ENCODE data around the gene PICALM.
"Not testable (repeated sequence)": the region's sequence is repeated elsewhere in the genome, so short reads cannot be mapped to it uniquely, and the experiment has no call there.

PICALM gene

DNA sequence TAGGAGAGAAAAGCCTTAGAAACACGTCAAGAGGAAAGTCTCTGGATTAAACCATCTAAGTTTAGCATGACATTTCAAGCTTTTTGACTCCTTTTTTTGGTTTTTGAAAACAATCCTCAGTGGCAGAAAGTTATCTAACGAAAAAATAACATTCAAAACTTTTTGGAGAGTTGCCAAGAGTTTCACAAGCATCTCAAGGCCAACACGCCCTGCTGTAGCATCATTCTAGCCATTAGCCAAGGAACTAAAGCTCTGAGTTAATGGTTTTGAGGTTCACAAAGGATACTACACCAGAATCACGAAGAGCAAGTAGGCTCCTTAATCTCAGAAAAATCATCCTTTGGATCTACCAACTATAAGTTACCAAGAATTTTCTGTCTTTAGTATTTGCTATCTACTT is 94.8 kb downstream of the PICALM start:
- DNase-seq (ENCODE audit: low spot score): peak; percentile 47

DNA sequence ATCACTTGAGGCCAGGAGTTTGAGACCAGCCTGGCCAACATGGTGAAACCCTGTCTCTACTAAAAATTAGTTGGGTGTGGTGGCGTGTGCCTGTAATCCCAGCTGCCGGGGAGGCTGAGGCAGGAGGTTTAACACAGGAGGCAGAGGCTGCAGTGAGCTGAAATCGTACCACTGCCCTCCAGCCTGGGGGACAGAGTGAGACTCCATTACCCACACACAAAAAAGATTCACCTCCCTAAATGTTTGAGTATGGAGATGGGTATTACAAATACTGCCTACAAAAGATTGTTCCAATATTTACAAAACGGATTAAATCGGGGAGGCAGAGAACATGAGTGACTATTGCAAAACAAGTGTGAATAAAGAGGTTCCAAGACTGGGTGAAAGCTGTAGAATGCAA is 98.3 kb downstream of the PICALM start:
- DNase-seq (ENCODE audit: low spot score): no peak

DNA sequence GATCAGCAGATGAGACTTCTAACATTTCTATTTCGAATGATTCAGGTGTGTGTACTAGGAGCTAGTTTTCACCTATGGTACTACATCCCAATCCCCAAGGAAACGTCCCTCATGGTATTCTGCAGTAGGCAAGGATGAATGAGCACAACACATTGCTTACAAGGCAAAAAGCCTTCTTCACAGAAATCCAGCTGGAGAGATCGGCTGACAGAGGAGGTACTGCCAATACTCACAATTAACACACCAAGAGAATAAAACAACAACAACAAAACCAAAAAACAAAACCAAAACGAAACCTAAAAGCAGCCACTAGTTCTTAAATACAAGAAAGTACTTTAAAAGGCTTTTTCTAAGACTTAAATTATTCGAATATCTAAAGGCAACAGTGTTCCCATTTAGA is 101.4 kb downstream of the PICALM start:
- no peak for DNase-seq (ENCODE audit: low spot score)

DNA sequence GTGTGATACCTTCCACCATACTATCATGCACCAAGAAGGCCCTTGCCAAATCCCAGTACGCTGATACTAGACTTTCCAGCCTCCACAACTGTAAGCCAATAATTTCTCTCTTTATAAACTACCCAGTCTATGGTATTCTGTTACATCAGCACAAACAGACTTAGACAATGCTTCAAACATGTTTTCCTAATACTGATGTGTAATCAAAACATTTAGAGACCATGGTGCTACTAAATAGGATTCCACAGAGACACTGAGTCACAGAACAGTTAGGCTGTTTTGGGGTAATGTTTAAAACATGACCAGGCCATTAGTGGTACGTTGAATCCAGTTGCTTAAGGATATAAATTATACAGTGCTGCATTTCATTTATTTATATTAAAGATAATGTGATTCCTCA is 103.7 kb downstream of the PICALM start:
- no peak for DNase-seq (ENCODE audit: low spot score)

DNA sequence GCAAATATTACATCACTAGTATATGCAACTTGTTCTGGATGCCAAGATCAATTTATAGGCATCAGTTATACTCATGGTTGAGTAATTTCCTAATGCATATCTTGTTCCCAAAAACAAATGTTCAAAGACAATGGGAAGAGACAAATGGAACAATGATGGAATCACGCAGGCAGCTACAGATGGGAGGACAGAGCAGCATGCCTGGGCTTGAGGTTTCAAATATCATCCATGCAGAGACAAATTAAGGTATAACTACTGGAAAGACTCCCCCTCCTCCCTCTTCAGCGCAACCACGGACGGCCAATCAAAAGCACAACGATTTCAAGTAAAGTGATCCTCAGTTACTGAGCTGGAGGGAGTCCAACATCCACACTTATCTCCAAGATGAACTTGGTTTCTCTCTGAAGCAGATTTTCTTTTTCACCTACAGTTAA is 106.9 kb downstream of the PICALM start:
- DNase-seq (ENCODE audit: low spot score): no peak

DNA sequence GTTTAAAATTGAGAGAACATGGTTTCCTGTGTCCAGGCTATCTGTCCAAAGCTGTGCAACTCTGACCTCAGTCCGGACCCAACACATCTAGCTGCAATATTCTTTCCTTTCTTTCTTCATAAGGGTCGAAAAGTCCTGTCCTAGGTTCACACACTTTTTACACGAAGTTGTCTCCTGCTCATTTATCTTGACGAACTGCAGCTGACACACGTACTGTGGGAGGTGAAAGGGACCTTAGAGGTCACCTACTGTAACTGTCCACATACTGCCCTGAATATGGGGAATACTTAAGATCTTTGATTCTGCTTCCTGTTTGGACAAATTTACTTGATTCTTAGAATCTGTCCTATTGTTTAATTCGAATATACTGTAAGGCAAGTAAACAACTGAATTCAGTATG is 107.8 kb downstream of the PICALM start:
- DNase-seq (ENCODE audit: low spot score): no peak

DNA sequence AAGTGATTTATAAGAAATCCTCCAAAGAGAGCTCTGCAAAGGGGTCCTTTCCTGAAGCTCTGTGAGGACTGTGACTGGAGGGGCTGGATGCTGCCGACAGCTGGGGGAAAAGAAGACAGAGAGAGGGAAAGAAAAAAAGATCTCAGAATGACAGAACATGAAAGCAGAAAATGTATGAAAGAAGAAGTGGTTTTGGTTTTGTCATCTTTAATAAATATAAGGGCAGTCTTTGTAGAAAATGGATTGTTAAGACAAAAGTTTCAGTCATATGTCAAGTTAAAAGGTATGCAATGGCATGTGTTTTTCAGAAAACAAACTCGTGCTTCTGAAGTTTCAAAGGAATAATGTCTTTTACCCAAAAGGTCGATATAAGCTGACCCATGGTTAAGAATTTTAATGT is 108.2 kb downstream of the PICALM start:
- DNase-seq (ENCODE audit: low spot score): no peak

DNA sequence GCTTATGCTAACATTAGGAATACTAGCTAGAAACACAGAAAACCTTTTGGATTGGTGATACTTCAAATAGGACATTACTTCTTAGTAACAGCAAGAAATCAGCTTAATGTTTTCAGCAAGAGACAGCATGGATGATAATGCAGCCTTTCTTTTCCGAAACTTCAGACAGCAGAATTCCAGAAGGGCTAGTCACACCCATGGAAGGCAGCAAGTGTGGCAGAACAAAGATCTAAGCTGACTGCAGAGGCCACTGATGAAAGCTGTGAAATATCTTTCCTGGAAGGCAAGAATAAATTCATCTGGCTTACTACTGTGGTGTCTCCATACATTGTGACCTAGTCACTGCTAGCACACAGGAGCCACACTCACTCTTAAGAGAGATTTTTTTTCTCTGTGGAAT is 113.4 kb downstream of the PICALM start:
- no peak for DNase-seq (ENCODE audit: low spot score)

DNA sequence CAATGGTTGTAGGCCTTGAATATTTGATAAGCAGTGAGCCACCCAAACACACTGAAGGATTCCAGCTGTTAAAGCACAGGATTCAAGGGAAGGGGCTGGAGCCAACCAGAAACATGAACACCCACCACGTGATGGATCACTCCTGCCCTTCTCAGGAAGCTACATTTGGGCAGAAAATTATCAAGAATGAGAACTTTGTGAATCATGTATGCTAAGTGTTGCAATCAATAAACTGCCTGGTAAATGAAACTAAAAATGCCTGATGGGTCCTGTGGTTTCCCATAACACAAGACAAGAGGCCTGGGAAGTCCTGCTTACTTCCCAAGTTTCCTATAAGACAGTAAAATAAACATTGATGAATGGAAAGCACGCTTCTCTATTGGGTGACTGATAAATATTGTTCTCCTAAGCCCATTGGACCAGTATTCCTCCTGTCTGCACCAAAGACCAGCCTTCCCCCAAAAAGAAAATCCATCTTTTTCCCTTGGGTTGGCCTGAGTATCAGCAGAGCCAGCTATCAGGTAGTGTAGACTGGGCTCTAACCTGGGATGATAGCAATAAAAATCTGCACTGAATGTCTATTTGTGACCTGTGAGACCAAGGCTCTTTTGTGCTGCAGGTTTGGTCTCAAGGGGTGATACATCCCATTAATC is 115.3 kb downstream of the PICALM start:
- no peak for DNase-seq (ENCODE audit: low spot score)

DNA sequence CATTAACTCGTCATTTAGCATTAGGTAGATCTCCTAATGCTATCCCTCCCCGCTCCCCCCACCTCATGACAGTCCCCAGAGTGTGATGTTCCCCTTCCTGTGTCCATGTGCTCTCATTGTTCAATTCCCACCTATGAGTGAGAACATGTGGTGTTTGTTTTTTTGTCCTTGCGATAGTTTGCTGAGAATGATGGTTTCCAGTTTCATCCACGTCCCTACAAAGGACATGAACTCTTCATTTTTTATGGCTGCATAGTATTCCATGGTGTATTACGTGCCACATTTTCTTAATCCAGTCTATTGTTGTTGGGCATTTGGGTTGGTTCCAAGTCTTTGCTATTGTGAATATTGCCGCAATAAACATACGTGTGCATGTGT is 116.8 kb downstream of the PICALM start:
- DNase-seq (ENCODE audit: low spot score): not testable (repeated sequence)

DNA sequence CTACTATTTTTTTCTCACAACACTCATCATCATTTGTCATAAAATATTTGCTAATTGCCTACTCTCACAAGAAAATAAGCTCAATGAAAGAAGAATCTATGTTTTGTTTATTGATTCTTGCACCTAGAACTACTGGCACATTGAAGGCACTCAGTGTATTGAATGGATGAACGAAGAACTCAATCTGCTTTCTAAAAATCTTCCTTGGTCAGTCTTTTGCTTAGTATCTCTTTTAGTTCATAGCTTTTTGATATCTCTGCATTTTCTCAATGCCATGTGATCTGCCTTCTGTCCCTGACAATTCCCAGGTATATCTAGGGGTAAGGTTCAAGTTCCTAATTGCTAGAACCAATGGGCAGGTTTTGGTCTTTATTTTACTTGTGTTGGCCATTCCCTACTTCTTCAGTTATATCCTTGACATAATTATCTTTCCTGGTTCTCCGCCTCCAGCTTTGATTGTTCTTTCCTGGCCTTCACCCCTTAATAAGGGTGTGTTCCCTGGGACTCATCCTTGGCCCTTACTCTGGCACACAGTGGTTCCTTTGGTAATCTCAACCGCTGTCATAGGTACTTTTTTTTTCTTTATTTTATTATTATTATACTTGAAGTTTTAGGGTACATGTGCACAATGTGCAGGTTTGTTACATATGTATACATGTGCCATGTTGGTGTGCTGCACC is 117.3 kb downstream of the PICALM start:
- no peak for DNase-seq (ENCODE audit: low spot score)

DNA sequence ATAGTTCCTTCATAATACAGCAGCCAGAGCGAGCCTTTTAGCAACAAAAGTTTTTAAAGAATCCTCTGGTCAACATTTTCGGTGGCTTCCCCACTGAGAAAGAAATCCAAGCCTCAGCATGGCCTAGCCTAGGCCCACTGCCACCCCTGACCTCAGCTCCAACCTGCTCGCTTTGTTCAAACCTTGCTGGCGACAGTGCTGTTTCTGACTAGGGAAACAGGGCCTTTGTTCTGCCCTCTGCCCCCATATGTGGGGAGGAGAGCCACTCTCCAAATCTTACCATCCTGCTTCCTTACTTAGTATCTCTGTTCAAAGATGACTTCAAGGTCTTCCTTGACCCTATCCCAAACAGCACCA is 117.9 kb downstream of the PICALM start:
- no peak for DNase-seq (ENCODE audit: low spot score)

DNA sequence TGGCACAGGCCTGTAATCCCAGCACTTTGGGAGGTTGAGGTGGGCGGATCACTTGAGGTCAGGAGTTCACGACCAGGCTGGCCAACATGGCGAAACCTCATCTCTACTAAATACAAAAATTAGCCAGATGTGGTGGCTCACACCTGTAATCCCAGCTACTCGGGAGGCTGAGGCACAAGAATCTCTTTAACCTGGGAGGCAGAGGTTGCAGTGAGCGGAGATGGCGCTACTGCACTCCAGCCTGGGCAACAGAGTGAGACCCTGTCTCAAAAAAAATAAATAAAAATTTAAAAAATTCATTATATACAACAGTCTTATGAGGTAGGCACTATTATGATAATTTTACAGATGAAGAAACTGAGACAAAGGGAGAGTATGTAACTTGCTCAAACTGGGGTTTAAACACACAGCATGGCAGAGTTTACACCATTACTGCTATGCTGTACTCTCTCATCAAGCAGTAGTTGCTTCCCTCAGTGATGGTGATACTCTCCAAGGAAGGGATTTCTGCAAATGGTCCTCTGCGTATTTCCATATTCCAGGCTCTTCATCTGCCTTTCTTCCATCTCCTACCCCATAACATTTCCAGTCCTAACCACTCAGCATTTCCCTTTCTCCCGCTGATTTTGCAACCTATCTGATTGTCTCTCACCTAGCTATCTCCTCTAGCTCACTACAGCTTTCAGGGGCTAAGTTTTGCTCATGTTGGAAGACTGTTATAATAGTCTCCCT is 118.4 kb downstream of the PICALM start:
- no peak for DNase-seq (ENCODE audit: low spot score)

DNA sequence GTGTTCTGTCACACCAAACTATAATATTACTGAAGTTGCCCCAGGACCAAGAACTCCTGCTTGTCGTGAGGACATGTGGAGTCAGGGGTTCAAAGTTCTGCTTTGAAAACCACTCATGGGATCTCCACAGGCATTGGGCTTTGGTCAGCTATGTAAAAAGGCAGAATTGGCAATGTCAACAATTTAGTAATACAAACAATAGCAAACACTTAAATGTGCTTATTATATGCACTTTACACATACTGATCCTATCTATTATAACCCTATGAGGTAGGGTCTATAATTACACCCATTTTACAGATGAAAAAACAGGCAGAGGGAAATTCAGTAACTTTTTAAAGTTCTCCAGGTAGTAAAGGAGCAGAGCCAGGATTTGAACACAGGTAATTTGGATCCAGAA is 119.1 kb downstream of the PICALM start:
- DNase-seq (ENCODE audit: low spot score): no peak

DNA sequence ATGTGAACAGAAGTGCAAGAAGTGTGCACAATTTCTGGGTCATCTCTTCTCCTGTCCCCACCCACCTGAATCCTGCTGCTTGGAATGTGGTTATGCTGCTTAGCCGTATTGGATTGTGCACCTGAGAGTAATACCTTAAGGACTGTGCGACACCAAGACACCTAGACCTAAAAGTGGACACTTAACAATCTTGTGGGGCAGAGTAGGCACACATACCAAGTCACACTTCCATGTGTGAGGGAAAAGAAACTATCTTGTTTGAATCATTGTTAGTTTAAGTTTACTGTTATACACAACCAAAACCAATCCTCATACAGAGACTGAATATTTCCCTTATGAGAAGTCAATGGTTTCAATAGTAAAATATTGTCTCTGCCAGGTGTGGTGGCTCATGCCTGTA is 120.0 kb downstream of the PICALM start:
- no peak for DNase-seq (ENCODE audit: low spot score)

DNA sequence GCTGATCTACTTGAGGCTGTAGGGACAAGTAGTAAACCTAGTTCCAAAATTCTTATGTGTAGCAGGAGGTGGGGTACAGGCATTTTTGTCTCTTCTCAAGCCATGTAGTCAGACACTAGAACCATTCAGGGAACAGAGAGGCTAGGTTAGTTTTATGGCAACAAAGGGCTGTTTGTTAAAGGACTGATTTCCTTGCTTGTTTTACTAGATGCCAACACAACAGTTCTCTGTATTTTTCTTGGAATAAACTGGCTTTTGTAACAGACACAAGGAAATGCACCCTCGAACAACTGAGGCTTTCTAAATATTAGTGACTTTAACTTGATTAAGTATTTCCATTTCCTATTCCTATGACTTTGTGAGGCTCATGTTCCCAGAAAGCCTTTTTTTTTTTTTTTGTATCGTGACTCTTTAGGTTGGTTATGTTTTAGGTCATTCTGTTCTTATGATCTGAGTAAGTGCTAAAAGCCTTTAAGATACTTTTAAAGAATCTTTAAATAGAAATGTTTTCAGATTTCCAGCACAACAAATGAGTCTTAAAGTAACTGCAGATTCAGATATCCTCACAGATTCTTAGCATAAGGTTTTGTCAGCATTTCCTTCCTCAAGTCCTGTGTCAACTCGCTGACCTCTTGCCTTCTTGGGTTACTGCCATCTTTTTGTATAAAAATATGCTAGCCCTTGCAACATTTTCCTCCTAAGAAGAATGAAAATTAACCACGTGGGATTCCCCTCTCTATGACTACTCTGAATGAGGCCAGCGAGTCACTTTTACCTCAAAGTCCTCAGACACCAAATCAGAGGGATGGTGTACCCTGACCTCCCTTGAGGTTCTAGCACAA is 121.2 kb downstream of the PICALM start:
- no peak for DNase-seq (ENCODE audit: low spot score)

DNA sequence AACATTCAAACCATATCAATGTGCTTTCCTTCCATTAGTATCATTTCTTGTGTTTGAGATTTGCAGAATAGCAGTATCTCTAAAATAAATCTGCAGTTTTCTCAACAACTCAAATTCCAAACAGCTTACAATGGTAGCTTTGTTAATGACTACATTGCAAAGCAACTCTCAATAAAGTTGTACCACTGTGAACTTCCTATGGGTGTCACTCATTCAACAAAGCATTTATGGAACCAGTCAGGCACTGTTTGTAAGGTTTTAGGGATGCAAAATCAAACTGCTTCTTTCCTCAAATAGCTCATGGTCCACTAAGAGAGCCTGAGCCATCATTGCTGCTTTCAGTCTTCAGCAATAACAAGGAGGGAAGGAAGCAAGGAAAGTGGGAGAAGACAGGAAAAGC is 122.7 kb downstream of the PICALM start:
- no peak for DNase-seq (ENCODE audit: low spot score)

DNA sequence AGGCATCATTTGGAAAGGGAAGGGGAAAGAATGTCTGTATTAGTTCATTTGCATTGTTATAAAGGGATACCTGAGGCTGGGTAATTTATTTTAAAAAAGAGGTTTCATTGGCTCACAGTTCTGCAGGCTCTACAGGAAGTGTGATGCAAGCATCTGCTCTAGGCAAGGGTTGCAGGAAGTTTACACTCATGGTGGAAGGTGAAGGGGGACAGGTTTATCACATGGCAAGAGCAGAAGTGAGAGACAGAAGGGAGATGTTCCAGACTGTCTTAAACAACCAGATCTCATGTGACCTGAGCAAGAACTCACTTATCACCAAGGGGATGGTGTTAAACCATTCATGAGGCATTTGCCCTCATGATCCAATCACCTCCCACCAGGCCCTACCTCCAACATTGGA is 123.1 kb downstream of the PICALM start:
- no peak for DNase-seq (ENCODE audit: low spot score)

DNA sequence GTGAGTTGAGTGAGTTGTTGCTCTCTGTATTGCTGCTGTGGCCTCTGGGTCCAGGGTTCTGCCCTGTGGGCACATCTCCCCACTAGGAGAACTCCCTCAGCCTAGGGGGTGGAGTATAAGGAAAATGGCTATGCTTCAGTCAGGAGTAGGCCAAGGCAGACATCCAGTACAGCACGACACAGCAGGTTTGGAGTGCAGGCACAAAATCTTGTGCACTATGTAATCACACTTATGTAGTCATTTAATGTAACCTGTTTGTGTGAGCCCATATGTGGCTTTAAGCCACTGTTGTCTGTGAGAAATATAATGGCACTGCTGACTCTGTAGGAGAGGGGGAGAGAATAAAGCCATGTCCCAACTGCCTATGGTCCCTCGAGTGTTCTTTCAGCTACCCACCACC is 123.6 kb downstream of the PICALM start:
- no peak for DNase-seq (ENCODE audit: low spot score)

DNA sequence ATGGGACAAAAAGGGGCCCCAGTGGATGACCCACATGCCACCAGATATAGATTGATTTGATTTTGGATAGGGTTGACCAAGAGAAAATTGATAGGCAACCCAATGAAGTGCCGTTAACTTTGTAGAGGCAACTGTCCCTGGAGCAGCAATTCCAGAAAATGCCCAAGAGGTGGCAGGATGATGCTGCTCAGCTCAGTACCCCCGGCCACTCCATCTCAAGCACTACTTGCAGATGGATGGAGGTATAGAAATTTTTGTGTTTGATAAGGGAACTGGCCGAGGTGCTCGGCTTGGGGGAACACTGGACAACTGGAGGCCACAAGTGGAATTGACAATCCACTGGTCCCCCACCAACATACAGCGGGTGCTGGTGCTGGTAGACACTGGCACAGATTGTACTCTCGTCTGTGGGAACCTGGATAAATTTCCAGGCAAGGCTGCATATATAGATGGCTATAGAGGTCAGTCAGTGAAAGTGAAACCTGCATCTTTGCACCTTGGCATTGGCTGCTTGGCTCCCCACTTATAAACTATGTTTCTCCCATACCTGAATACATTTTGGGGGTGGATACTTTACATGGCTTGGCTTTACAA is 127.4 kb downstream of the PICALM start:
- DNase-seq (ENCODE audit: low spot score): peak; percentile 34

DNA sequence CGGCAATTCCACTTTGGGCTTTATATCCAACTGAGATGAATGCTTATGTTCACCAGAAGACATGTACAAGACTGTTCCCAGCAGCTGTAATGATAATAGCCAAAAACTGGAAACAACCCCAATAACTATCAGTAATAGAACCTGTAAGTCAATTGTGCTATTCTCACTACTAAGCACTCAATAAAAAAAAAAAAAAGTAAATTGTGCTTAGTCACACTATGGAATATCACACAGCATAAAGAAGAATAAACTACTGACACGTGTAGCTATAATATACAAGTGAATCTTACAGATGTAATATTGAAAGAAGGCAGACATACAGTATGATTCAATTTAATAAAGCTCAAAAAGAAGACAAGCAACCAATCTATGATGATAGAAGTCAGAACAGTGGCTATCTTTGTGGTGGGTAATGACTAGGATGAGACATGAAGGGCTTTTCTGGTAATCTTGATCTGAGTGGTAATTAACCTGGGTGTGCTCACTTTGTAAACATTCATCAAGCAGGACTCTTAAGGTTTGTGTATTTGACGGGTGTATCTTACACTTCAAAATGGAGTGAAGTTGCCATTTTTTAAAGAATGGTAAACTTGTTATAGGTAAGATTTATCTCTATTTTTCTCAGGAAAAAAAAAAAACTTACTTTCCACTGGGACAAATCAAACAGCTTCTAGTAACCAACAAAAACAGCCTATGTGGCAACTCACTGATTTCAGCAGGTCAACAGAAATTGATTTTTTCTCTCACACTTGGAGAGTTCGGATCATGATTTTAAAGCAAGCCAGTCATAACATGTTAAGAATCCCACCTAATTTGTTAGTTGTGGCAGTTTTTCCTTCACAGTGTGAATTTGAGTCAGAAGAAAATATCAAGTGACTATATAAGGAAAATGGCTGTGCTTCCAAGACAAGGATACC is 129.5 kb downstream of the PICALM start:
- DNase-seq (ENCODE audit: low spot score): no peak

Data from hematopoietic multipotent progenitor cell treated with erythropoietin and hydrocortisone succinate and interleukin-3 and kit ligand, for 15 days (in vitro differentiated cells).